HEK293T (cell line): Measurements from ENCODE around the gene ELOVL4.

Experiments
- ARNT ChIP-seq: fragments of 450-650 bp; IDR thresholded peaks from 2 replicates; pipeline ENCODE4 v1.6.1; 2017; ENCODE audit warnings: mild to moderate bottlenecking
- FOXM1 ChIP-seq: fragments of 450-650 bp; IDR thresholded peaks from 2 replicates; pipeline ENCODE4 v1.6.1; 2017; ENCODE audit warnings: mild to moderate bottlenecking, borderline replicate concordance
- SP1 ChIP-seq: fragments of 450-650 bp; IDR thresholded peaks from 2 replicates; pipeline ENCODE4 v1.6.1; 2017
- ZNF384 ChIP-seq: fragments of 450-650 bp; IDR thresholded peaks from 2 replicates; pipeline ENCODE4 v1.6.1; 2016
- TF ChIP-seq, protein P1 (sequence below): fragments of 450-650 bp; IDR thresholded peaks from 2 replicates; pipeline ENCODE4 v1.6.1; 2016

DNA sequence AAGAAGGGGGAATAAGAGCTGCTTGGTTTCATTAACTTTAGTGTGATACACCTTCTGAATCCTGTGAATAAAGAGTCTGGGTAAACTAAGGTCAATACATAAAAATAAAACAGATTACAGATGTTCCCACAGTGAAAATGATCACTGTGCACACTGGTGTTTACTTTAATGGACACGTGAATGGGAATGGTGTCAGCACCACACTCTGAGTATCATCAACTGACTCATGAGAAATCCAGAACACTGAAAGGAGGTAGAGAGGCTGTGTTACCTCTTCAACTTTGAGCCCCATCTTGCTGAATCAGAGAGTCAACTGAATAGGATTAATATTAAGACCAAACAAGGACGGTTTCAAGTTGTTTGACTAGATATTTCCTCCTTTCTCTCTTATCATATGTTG lies 75.0 kb downstream of the ELOVL4 start:
- TF ChIP-seq, protein P1, sequence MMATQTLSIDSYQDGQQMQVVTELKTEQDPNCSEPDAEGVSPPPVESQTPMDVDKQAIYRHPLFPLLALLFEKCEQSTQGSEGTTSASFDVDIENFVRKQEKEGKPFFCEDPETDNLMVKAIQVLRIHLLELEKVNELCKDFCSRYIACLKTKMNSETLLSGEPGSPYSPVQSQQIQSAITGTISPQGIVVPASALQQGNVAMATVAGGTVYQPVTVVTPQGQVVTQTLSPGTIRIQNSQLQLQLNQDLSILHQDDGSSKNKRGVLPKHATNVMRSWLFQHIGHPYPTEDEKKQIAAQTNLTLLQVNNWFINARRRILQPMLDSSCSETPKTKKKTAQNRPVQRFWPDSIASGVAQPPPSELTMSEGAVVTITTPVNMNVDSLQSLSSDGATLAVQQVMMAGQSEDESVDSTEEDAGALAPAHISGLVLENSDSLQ: no peak
- no peak for TF ChIP-seq ZNF384
- TF ChIP-seq FOXM1: no peak
- TF ChIP-seq SP1: no peak
- no peak for TF ChIP-seq ARNT
